GM15510 (cell line): ENCODE data around the gene PTPRG.

Experiments
- POLR2A ChIP-seq: IDR thresholded peaks from 3 replicates; pipeline ENCODE4 v1.6.1; 2011; ENCODE audit warnings: borderline replicate concordance; ENCODE audit not compliant: insufficient read length; ENCODE audit errors: extremely low read depth

The PTPRG gene

DNA sequence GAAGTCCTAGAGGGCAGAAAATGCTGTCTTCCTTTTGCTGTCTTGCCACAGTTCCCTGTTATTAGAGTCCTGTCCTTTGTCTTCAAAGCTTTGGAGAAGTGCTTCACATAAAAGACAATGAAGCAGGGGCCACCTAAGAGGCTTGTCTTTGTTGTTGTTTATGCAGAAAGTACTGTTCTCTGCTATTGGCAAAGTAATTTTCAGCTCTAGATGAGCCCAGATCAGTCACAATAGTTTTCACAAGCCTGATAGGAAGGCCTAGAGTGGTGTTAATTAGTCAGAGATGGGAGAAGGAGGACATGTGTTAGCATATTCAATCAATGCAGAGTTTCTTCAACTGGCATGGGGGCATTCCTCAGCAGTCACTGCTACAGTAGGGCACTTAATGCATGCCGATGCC lies 300.0 kb downstream of the PTPRG start:
- no peak for TF ChIP-seq POLR2A

DNA sequence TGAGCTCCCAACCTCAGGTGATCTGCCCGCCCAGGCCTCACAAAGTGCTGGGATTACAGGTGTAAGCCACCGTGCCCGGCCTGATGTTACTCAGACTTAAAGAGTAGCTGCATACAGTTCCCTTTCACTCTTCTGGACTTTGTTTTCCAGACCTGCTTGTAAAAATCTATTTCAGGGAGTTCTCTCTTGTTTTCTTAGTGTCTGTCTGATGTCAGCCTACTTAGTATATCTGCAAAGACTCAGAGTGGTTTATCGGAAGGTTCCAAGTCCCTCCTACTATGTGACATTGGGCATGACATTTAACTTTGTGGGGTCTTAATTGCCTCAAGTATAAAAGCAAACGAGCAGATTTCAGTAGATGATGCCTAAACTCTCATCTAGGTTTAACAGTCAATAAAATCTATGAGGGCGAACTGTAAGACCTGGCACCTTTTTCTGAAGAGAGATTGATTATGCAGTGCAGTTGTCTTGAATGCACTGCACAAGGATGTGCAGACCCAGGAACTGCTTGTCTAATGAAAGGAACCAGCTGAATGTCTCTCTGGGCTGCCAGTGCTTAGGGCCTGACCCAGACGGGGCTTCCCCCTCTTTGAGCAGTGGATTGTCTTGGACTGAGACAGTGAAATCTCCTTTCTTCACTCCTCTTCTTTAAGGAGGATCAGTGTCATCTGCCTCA lies 301.4 kb downstream of the PTPRG start:
- TF ChIP-seq POLR2A: no peak

DNA sequence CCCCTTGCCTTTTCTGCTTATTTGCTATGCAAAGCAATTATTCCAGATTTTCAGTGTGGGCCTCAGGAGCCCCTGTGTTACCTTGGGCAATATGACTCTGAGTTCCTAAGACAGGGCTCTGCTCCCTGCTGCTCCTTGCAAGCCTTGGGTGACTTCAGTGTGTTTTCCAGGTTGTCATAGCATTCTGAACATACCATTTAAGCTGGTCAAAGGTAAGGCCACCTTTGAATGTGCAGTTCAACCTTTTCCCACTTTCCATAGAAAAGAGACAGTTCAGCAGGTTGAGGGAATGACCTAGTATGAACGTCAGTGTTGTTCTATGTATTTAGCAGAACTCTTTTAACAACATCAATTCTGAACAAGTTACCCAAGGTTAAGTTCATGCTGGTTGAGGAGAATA lies 302.2 kb downstream of the PTPRG start:
- TF ChIP-seq POLR2A: no peak

DNA sequence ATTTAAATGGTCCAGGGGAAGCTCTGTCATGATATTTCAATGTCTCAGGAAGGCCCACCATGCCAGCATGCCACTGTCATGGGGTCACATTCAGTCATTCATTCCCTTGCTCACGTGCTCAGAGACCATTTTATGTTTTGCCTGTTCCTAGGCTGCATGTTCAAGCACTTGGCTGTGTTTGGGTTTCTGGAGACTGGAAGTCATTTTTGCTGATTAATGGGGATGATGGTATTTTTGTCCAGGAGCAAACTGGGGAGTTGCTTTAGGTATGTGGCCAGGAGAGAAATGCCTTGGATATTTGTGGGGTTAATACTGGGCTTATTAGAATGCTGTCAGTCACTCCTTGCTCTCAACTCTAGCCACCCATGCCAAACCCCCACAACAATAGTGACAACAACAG lies 303.5 kb downstream of the PTPRG start:
- TF ChIP-seq POLR2A: no peak

DNA sequence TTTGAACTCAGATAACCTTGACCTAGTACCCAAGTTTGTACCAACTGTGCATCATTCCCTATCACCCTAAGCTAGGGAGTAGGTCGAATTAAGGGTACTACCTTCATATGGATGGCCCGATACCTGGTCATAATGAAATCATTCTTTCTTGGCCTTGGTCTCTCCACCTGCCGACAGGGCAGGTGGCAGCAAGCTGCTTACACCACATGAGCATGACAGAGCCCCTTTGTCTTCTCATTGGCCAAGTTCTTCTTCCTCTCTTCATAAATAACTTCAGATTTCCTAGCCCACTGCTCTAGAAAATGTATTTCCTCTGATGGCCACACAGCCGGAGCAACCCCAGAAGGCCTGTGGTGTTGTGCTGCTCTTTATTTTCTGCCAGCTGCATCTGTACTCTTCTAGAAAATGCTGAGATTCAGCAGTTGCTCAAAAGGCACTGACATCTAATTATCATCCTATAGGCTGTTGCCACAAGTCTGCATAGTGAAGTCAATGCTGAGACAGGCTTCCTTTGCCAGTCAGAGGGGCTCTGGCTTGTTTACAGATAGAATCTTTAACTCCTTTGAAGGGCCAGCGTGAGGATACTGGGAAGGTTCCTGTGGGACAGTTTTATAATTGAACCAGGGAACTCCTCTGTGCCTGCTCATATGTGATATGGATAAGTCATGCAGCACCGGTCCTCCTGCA lies 304.2 kb downstream of the PTPRG start:
- no peak for TF ChIP-seq POLR2A

DNA sequence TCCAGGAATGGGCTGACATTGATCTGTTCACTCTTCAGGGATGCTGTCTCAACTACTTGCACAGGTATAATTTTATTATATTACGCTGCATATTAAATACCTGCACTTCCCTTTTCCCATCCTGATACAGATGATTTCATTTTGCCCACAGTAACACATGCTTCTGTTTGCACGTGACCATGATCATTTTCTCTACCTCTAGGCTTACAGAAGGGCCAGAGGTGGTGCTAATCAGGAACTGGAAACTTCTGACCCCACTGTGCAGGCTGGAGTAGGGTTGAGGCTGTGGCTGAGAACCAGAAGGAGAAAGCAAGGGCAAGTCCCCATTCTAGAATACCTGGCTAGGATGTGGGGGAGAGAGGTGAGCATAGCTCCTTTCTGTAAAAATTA lies 304.8 kb downstream of the PTPRG start:
- TF ChIP-seq POLR2A: no peak

DNA sequence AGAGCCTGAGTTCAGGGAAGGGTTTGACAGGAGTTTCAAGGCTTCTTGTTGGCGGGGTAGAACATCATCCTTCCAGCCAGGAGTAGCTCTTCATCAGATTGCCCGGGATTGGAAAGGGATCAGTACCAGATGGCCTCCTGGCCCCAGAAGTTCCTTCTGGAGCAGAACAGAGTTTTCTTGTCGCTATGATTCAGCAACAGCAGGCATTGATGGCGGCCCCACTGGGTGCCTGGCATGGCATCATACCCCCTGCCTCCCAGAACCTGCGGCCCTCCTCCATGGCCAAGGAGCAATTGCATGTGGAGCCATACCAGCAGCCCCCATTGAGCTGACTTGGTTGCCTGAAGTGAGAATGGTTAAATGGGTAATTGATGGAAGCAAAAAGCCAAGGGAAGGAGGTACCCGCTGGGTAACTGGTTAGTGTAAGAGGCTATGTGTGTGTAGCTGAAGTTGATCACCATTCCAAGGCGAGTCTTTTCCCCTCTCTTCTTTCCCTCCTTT lies 305.6 kb downstream of the PTPRG start:
- TF ChIP-seq POLR2A: no peak

DNA sequence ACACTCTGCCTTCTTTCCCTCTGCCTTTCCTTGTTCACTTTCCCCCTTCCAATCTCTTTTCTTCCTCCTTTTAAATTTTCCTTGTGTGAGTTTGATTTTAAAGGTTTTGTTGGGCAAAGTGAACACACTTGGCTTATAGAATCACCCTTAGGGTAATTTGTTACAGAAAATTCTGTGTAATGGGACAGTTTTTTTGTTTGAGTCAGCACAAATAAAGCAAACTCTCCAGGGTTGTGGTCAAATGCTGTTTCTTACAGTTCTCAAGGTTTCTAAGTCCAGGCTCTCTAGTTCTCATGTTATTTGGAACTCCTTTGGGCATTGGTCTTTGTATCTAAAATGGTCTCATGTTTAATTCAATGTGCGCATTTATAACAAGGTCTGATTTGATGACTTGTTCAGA lies 307.1 kb downstream of the PTPRG start:
- TF ChIP-seq POLR2A: no peak

DNA sequence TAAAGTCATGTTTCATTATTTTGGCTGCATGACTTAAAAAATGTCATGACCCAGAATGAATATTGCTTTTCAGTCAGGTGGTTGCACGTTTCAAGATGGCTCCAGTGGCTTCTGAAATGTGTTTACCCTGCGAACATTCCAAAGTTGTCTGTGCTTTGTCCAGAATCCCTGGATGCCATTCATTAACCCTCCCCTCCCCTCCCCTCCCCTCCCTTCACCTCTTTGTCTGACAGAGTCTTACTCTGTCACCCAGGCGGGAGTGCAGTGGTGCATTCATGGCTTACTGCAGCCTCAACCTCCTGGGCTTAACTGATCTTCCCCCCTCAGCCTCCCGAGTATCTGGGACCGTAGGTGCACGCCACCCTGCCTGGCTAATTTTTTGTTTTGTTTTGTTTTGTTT lies 308.0 kb downstream of the PTPRG start:
- TF ChIP-seq POLR2A: no peak

DNA sequence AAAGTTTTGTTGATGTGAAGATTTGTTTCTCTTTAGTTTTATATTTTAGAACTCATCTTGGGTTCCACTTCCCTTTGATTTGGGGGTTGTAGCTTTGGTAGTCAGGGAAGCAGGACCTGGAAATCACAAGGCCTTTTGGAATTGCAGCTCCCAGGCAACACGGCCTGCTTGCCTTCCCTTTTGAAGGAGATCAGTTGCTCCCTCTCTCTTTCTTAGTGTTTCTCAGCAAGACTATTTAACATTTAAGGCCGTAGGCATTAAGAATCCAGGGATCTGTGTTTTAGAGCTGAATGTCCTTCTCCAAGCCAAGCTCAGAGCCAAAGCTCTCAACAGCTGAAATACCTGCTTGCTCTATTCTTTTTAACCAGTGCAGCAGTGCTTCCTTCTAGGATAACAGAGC lies 310.3 kb downstream of the PTPRG start:
- no peak for TF ChIP-seq POLR2A

DNA sequence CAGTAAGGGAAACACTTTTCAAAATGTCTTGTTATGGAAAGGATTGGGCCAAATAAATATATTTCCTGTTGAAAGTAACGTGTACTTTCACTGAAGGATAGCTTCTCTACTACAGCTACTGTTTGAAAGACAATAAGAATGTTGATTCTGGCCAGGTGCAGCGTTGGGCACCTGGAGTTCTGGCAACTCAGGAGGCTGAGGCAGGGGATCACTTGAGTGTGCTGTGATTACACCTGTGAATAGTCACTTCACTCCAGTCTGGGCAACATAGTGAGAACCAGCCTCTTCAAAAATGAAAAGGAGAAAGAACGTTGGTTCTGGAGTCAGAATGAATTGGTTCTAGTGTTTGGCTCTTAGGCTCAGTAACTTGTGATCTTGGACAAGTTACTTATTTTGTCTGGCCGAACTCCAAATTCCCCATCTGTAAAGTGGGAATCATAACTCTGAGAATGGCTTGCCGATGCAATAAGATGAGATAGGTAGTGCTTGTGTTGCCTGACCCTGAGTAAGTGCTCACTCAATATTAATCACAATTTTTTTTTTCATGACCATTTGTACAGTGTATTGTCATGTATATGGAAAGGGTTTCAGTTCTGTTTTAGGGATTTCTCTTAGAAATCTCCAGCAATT lies 310.8 kb downstream of the PTPRG start:
- TF ChIP-seq POLR2A: no peak

DNA sequence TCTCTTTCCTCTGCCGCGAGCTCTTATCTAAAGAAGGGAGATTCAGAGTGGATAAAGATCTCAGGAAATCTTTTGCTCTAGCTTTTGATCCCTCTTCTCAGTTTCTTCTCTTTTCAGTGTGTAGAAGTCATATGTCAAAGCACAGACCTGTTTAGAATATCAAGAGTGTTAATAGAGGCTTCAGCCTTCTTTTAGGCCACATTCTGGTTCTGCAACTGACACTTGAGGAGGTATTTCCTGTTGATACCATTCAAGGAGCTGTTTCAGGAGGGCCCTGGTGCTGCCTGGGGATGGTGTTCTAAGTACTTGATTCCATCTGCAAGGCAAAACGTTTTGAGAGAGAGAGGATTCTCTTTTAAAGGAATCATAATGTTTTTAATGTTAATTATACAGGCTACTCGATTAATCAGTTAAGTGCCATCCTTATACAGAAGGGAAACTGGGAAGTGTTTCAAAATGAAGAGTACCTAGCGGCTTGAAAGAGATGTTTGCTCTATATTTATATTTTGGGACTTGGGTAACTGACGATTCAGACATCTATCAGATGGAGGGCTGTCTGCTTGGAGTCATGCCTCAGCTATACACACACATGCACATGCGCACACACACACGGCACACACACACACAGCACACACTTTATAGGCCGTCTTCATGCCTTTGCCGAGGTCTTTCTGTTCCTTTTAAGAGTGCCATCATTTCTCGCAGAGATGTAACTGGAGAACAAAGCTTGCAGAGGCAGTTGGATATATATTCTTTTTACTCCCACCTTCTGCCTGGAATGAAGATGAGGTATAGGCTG lies 313.9 kb downstream of the PTPRG start:
- no peak for TF ChIP-seq POLR2A

DNA sequence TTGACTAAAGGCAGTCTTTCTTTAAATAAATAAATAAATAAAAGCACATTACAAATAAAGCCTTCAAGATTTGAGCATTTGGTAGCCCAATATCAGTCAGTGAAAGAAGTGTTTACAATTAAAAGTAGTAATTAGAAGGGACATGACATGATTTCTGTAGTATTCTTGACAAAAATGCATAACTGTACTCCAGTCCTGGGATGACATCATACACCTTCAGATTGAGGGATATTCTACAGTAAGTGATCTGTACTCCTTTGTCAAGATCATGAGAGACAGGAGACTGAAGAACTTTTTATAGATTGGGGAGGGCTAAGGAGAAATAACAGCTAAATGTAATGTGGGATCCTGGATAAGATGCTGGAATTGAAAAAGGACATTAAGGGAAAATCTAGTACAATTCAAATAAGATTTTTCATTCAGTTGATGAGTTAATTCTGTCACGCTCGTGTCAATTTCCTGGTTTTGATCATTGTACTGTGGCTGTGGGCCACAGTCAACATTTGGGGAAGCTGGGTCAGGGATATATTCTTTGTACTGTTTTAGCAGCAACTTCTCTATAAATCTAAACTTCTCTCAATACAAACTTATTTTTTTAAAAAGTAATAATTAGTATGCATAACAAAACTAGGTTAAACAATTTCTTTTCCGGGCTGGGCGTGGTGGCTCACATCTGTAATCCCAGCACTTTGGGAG lies 314.8 kb downstream of the PTPRG start:
- TF ChIP-seq POLR2A: no peak

DNA sequence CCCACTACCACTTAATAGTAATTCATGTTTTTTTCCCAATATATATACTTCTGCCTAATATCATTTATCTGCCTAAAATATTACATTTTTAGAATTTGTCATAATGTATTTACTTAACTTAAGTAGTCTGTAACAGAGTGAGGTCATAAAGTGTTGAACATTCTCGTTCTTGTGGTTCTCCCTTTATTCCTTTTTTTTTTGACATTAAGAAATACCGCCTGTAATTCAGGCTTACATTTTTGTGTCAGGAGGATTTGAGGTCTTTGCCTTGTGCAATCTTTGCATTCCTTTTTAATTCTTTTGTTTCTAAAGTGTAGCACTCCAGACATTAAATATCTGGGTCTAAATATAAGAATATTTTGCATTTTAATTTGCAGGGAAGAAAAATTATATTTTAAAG lies 315.4 kb downstream of the PTPRG start:
- TF ChIP-seq POLR2A: no peak
